OCI-LY1 (cell line): ENCODE measurements around the gene P4HA2.
A peak's percentile ranks its signal among the peaks of the same experiment; 100 is the strongest.

Source experiments
- H2AFZ ChIP-seq: fragments of 200-600 bp; sonication (generic), shearing (Covaris generic); 2 replicates; pipeline ENCODE4 v1.6.0; 2014; ENCODE audit warnings: antibody characterized with exemption, mild to moderate bottlenecking, low read length
- H3F3A ChIP-seq: fragments of 200-600 bp; sonication (generic), shearing (Covaris generic); 2 replicates; pipeline ENCODE4 v1.6.0; 2014; ENCODE audit warnings: mild to moderate bottlenecking, antibody characterized with exemption, low read length, moderate library complexity; ENCODE audit not compliant: insufficient read depth
- H3K27ac ChIP-seq: fragments of 200-600 bp; sonication (generic); 2 replicates; pipeline ENCODE4 v1.5.1; 2014; ENCODE audit warnings: low read length, mixed run types, mild to moderate bottlenecking, low read depth; ENCODE audit not compliant: poor library complexity, severe bottlenecking
- H3K27me3 ChIP-seq: fragments of 200-600 bp; sonication (generic); 2 replicates; pipeline ENCODE4 v1.6.0; 2014; ENCODE audit warnings: antibody characterized with exemption, mild to moderate bottlenecking, low read length, moderate library complexity; ENCODE audit not compliant: insufficient read depth
- H3K36me3 ChIP-seq: fragments of 200-600 bp; sonication (generic); 2 replicates; pipeline ENCODE4 v1.6.1; 2014; ENCODE audit warnings: mild to moderate bottlenecking, antibody characterized with exemption, low read length, moderate library complexity, mixed read lengths; ENCODE audit not compliant: insufficient read depth
- H3K4me1 ChIP-seq: fragments of 200-600 bp; sonication (generic); 2 replicates; pipeline ENCODE4 v1.5.1; 2014; ENCODE audit warnings: mild to moderate bottlenecking, low read length, moderate library complexity; ENCODE audit not compliant: insufficient read depth, severe bottlenecking
- H3K4me2 ChIP-seq: fragments of 200-600 bp; sonication (generic), shearing (Covaris generic); 2 replicates; pipeline ENCODE4 v1.6.1; 2014; ENCODE audit warnings: low read length
- H3K4me3 ChIP-seq: fragments of 200-600 bp; sonication (generic); 2 replicates; pipeline ENCODE4 v1.5.1; 2014; ENCODE audit warnings: low read length, low read depth, mild to moderate bottlenecking, mixed read lengths; ENCODE audit not compliant: poor library complexity, severe bottlenecking
- H3K79me2 ChIP-seq: fragments of 200-600 bp; shearing (Covaris generic); 2 replicates; pipeline ENCODE4 v1.6.1; 2016; ENCODE audit warnings: mixed run types, low read length, mixed read lengths; ENCODE audit not compliant: insufficient read depth
- H3K9ac ChIP-seq: fragments of 200-600 bp; sonication (generic), shearing (Covaris generic); 2 replicates; pipeline ENCODE4 v1.6.1; 2014; ENCODE audit warnings: mild to moderate bottlenecking, low read length, mixed read lengths
- H3K9me2 ChIP-seq: fragments of 200-600 bp; sonication (generic), shearing (Covaris generic); 2 replicates; pipeline ENCODE4 v1.6.1; 2014; ENCODE audit warnings: low read depth, mild to moderate bottlenecking, low read length, mixed read lengths
- H3K9me3 ChIP-seq: fragments of 200-600 bp; shearing (Covaris generic); 2 replicates; pipeline ENCODE4 v1.6.1; 2014; ENCODE audit warnings: low read length, mixed read lengths
- H4K20me1 ChIP-seq: fragments of 200-600 bp; sonication (generic), shearing (Covaris generic); 2 replicates; pipeline ENCODE4 v1.6.0; 2016; ENCODE audit warnings: mild to moderate bottlenecking, low read length; ENCODE audit not compliant: insufficient read depth
- EZH2 ChIP-seq: fragments of 200-600 bp; sonication (generic), shearing (Covaris generic); IDR thresholded peaks from 2 replicates; pipeline ENCODE4 v1.8.0; 2017; ENCODE audit warnings: borderline replicate concordance, mixed run types, mild to moderate bottlenecking, antibody characterized with exemption, low read length, moderate library complexity, mixed read lengths
- TF ChIP-seq, protein P1 (sequence below): fragments of 200-600 bp; sonication (generic), shearing (Covaris generic); IDR thresholded peaks from 2 replicates; pipeline ENCODE4 v1.5.1; 2017; ENCODE audit warnings: mild to moderate bottlenecking, antibody characterized with exemption, low read length, moderate library complexity, mixed read lengths

The P4HA2 gene

DNA sequence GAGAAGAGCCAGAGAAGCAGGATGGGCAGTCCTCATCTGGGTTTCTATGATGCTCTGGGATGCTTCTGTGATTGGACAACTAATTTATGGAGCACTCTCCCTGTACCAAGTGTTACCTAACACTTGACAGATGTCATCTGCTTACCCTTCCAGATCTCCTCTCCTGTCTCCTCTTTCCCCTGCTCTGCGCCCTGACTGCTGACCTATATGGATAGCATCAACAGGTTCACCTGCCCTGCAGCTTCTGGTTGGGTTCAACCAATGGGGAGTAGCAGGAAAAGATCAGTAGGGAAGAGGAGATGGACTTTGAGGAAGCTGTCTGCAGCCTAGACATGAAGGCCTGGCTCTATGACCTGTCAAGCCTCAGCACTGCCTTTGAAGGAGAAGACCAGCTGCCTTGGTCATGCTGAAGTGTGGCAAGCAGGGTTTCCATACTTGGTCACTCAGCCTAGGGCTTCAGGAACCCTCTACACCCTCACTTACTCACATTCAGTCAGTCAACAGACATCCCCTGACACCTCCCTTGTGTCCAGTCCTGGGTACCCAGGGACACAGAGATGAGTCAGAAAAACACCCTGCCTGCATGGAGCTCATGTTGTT lies 11.3 kb upstream of the P4HA2 start:
- Histone ChIP-seq H3K9me3 (no peaks in the 10 kb centered on the region), H3K27ac (no peak overlapping the region), H3F3A (no peaks in the 10 kb centered on the region), H3K9ac (no peak overlapping the region), H3K79me2 (no peaks in the 10 kb centered on the region), H3K27me3 (no peaks in the 10 kb centered on the region), H2AFZ (no peak overlapping the region), H3K4me1 (no peaks in the 10 kb centered on the region), H3K4me3 (no peak overlapping the region), H3K36me3 (no peaks in the 10 kb centered on the region), H3K4me2 (no peak overlapping the region), H4K20me1 (no peaks in the 10 kb centered on the region), H3K9me2 (no peaks in the 10 kb centered on the region)
- TF ChIP-seq, protein P1, sequence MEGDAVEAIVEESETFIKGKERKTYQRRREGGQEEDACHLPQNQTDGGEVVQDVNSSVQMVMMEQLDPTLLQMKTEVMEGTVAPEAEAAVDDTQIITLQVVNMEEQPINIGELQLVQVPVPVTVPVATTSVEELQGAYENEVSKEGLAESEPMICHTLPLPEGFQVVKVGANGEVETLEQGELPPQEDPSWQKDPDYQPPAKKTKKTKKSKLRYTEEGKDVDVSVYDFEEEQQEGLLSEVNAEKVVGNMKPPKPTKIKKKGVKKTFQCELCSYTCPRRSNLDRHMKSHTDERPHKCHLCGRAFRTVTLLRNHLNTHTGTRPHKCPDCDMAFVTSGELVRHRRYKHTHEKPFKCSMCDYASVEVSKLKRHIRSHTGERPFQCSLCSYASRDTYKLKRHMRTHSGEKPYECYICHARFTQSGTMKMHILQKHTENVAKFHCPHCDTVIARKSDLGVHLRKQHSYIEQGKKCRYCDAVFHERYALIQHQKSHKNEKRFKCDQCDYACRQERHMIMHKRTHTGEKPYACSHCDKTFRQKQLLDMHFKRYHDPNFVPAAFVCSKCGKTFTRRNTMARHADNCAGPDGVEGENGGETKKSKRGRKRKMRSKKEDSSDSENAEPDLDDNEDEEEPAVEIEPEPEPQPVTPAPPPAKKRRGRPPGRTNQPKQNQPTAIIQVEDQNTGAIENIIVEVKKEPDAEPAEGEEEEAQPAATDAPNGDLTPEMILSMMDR = no peak
- TF ChIP-seq EZH2 = no peak

- no peaks in the 10 kb centered on the region for H3K27me3 ChIP-seq
- no peaks in the 10 kb centered on the region for H3K79me2 ChIP-seq
- no peak overlapping the region for H2AFZ ChIP-seq
Measured at GRCh38 chr5:132238169-132238744, 10.6 kb upstream of the P4HA2 start.

GRCh38 chr5:132237670-132238069 lies 10.0 kb upstream of the P4HA2 start:
- Histone ChIP-seq H3K4me2 (no peak overlapping the region), H3K27me3 (no peaks in the 10 kb centered on the region), H3K9me3 (no peaks in the 10 kb centered on the region), H3K79me2 (no peaks in the 10 kb centered on the region), H2AFZ (no peak overlapping the region), H3K36me3 (no peaks in the 10 kb centered on the region), H3K27ac (no peak overlapping the region), H3K9ac (no peak overlapping the region), H3K9me2 (no peaks in the 10 kb centered on the region), H3F3A (no peaks in the 10 kb centered on the region), H3K4me1 (no peaks in the 10 kb centered on the region), H3K4me3 (no peak overlapping the region), H4K20me1 (no peaks in the 10 kb centered on the region)
- TF ChIP-seq, protein P1 = no peak
- TF ChIP-seq EZH2 = no peak

More at GRCh38 chr5:132238169-132238744, 10.6 kb upstream of the P4HA2 start:
- H3K4me3 ChIP-seq = no peak overlapping the region
- no peaks in the 10 kb centered on the region for H4K20me1 ChIP-seq
- no peaks in the 10 kb centered on the region for H3K9me2 ChIP-seq
- TF ChIP-seq EZH2 = no peak
- TF ChIP-seq, protein P1 = peak; percentile 77
- H3K36me3 ChIP-seq = no peaks in the 10 kb centered on the region
- H3K4me2 ChIP-seq = no peak overlapping the region
- H3K9me3 ChIP-seq = no peaks in the 10 kb centered on the region
- H3K4me1 ChIP-seq = no peaks in the 10 kb centered on the region
- no peaks in the 10 kb centered on the region for H3F3A ChIP-seq
- no peak overlapping the region for H3K27ac ChIP-seq
- no peak overlapping the region for H3K9ac ChIP-seq
